ENCODE results near the gene TOR1AIP1.

Gene TOR1AIP1

DNA sequence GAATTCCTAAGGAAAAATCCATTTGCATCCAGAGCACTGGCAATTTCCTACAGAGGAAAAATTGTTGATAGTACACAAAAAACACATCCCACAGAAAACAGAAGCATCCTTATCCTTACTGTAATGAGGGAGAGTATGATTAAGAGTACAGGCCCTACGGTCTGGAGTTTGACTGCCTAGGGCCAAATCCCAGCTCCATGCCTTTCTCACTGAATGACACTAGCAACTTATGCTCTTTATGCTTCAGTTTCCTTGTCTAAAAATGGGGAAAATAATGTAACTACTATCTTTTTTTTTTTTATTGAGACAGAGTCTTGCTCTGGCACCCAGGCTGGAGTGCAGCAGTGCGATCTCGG is 44.7 kb downstream of the TOR1AIP1 start:
- H3K27ac ChIP-seq: no peak overlapping the region

GRCh38 chr1:179929955-179930798 is 48.1 kb downstream of the TOR1AIP1 start:
- H3K27ac ChIP-seq: peak overlapping the region; percentile 74
- no peak for TF ChIP-seq ZFX (IDR thresholded peaks at IDR 0.05; ENCODE audit: borderline replicate concordance)
- no peak for TF ChIP-seq CTCF (IDR thresholded peaks at IDR 0.05)

More for the DNA sequence above, 44.7 kb downstream of the TOR1AIP1 start:
- TF ChIP-seq CTCF (IDR thresholded peaks at IDR 0.05): no peak
- no peak for TF ChIP-seq ZFX (IDR thresholded peaks at IDR 0.05; ENCODE audit: borderline replicate concordance)

DNA sequence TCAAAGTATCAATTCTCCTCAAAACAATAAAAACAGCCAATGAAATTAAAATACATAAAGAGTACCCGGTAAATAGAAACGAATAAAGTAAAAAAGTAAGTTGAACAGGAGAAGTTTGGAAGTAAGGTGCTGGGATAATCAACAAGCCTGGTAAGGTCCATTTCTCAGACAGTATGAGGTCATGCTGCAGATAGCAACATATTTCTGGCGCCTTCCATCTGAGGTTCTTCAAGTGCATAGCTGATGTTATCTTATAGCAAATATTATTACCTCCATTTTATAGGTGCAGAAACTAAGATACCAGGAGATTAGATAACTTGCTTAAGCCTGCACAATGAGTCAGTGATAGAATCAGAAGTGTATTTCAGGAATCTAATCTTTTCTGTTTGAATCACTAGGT is 48.8 kb downstream of the TOR1AIP1 start:
- peak overlapping the region; percentile 74 for H3K27ac ChIP-seq
- TF ChIP-seq ZFX (IDR thresholded peaks at IDR 0.05; ENCODE audit: borderline replicate concordance): no peak
- no peak for TF ChIP-seq CTCF (IDR thresholded peaks at IDR 0.05)

- H3K27ac ChIP-seq: no peak overlapping the region
- TF ChIP-seq CTCF (IDR thresholded peaks at IDR 0.05) (no peak), ZFX (IDR thresholded peaks at IDR 0.05; ENCODE audit: borderline replicate concordance) (no peak)
Measured at GRCh38 chr1:179933219-179933618, 51.1 kb downstream of the TOR1AIP1 start.

- TF ChIP-seq ZFX (IDR thresholded peaks at IDR 0.05; ENCODE audit: borderline replicate concordance) (no peak), CTCF (IDR thresholded peaks at IDR 0.05) (no peak)
- H3K27ac ChIP-seq: no peak overlapping the region
Measured at GRCh38 chr1:179935909-179936496, 53.9 kb downstream of the TOR1AIP1 start.

GRCh38 chr1:179937668-179938254 is 55.7 kb downstream of the TOR1AIP1 start:
- no peak overlapping the region for H3K27ac ChIP-seq
- no peak for TF ChIP-seq ZFX (IDR thresholded peaks at IDR 0.05; ENCODE audit: borderline replicate concordance)
- no peak for TF ChIP-seq CTCF (IDR thresholded peaks at IDR 0.05)

GRCh38 chr1:179938752-179939151 is 56.7 kb downstream of the TOR1AIP1 start:
- no peak overlapping the region for H3K27ac ChIP-seq
- TF ChIP-seq CTCF (IDR thresholded peaks at IDR 0.05) (no peak), ZFX (IDR thresholded peaks at IDR 0.05; ENCODE audit: borderline replicate concordance) (no peak)

All from 22Rv1 (cell line).